ENCODE results near the gene PCSK6. TPM values are rescaled to one million over a fixed set of nuclear protein-coding genes. Genes with fewer than 3 reads are reported as not detected.

PCSK6 gene
- total and polyA plus RNA-seq, 2 of the 8 experiments (the other 6 are each of a cell fraction or from before 2014, with no cell fraction given): 1.9 to 4.0 TPM

DNA sequence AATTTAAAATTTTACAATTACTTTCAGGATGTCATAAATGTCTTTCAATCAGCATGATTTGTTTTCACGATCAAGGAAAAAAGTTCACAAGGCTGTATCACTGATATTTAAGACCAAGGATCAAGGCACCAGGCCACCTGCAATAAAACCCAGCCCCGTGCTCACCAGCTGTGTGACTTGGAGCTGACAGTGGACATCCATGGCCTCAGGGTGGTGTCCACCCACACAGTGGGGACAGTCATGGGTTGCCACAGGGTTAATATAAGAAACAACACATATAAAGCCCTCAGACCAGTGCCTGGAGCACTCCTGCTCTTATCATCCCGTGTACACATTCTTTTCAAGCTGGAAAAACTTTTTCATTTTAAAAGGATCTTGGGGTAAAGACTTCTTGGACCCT, 56.5 kb downstream of the PCSK6 start (continued):
- TF ChIP-seq SIX5 (IDR thresholded peaks at IDR 0.05; ENCODE audit: low read depth, low read length): no peak

Measured in H1 (cell line).